NCI-H345 treated with DMSO at 0.1 percent for 48 hours (cell line): Measurements from ENCODE around the gene MIGA1.
"Not testable (repeated sequence)": the region's sequence is repeated elsewhere in the genome, so short reads cannot be mapped to it uniquely, and the experiment has no call there.

Experiments used
- DNase-seq: peaks from one replicate; lab custom pipeline; 2025; ENCODE audit not compliant: unreplicated experiment; lab: John Stamatoyannopoulos, UW

Gene MIGA1

GRCh38 chr1:77779529-77780281 lies at the start of gene MIGA1:
TSS of gene MIGA1 (plus strand) at chr1:77779649. CDS start at chr1:77783253, 3,604 bp downstream.
- peak; percentile 91 for DNase-seq

- DNase-seq, result no peak
Measured at GRCh38 chr1:77732090-77732489, 47.4 kb upstream of the MIGA1 start.

- no peak for DNase-seq
Measured at GRCh38 chr1:77739235-77739634, 40.2 kb upstream of the MIGA1 start.

DNA sequence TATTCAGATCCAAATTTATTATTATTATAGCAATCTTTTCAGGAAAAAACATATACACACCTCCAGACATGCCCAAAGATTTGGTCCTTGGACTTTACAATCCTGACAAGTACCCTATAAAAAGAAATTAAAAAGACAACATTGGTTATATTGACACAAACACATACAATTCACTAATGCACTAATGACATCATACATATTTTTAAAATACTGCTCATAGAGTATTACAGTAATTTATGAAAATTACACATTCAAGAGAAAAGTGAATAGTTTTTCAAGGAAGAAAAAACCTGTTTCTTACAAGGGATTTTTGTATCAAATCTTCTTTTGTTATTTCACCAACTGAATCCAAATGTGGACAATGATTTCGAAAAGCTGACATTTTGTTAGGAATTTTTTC lies 38.1 kb upstream of the MIGA1 start:
- DNase-seq, result no peak

DNA sequence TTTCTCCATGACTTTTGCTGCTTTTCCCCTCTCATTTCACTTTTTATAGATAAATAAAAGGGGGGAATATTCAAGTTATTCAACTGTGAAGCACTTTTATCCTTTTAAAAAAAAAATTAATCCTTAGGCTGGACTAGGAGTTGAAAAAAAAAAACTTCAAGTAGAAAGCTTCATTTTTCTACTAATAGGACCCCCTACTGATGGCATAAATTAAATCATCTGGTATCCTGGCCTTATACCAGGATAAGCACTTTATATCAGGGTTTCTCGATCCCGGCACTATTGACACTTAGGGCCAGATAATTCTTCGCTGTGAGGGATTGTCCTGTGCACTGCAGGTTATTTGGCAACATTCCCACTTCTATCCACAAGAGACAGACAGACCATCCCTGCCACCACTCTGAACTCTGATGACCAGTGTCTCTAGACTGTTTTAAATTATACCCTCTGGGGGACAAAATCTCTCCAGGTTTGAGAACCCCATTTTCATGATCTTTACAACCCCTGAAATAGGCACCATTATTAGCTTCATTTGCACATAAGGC lies 37.4 kb upstream of the MIGA1 start:
- no peak for DNase-seq

GRCh38 chr1:77744576-77744975 lies 34.9 kb upstream of the MIGA1 start:
- no peak for DNase-seq

- not testable (repeated sequence) for DNase-seq
Measured at GRCh38 chr1:77749489-77749888, 30.0 kb upstream of the MIGA1 start.

DNA sequence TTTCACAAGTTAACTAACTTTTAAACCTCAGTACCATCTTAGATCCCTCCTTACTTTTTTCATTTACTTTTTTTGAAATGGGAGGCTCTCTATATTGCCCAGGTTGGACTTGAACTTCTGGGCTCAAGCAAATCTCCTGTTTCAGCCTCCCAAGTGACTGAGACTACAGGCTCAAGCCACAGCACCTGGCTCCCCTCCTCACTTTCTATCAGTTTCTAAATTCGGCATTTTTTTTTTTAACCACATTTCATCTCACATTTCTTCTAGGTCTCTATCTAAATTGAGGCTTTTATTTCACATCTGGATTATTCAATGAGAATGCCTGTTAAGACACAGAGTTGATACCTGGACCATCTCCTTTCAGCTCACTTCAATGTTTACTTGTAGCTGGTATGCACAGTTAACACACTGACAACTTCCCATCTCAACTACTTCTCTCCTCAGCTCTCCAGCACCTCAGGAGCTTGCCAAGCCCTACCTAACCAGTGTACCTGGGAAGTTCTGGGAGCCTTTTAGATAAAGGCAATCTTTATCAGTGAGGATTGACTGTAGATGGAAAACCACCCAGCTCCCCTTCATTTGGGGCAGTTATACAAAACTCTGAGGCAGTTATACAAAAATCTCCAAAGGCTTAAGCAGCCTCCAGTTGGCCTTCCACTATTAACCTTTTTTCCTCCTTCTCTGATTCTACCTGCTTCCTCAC lies 23.2 kb upstream of the MIGA1 start:
- DNase-seq, result no peak

DNA sequence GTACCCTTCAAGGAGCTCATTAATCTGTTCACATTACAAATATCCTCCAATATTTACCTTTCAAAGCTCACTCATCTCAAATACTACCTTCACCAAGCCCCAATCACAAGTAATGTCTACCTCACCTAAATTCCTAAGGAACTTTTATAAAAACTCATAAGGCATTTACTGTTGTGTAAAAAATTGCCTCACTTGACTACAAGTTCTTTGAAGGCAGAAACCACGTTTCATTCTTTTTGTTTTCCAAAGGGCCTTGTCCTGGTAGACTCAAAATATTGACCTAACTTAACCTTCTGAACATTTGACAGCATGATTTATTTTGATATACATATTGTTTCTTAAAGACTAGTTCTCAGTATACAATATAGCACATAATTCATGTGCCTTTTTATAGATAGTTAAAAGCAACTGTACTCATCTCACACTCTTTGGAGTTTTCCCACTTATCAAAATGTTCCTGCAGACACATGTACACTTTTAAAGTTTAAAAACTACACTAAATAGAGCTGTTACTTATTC lies 22.3 kb upstream of the MIGA1 start:
- no peak for DNase-seq

GRCh38 chr1:77757603-77758002 lies 21.8 kb upstream of the MIGA1 start:
- DNase-seq, result no peak

- DNase-seq, result peak; percentile 78
Measured at GRCh38 chr1:77759071-77760028, 20.1 kb upstream of the MIGA1 start, which contains the start of gene USP33. TSS of gene USP33 (minus strand) at chr1:77759852. CDS start at chr1:77741697, 18,155 bp downstream.

GRCh38 chr1:77762072-77762476 lies 17.4 kb upstream of the MIGA1 start:
- DNase-seq, result no peak

- DNase-seq, result no peak
Measured at GRCh38 chr1:77768006-77768405, 11.4 kb upstream of the MIGA1 start.

DNA sequence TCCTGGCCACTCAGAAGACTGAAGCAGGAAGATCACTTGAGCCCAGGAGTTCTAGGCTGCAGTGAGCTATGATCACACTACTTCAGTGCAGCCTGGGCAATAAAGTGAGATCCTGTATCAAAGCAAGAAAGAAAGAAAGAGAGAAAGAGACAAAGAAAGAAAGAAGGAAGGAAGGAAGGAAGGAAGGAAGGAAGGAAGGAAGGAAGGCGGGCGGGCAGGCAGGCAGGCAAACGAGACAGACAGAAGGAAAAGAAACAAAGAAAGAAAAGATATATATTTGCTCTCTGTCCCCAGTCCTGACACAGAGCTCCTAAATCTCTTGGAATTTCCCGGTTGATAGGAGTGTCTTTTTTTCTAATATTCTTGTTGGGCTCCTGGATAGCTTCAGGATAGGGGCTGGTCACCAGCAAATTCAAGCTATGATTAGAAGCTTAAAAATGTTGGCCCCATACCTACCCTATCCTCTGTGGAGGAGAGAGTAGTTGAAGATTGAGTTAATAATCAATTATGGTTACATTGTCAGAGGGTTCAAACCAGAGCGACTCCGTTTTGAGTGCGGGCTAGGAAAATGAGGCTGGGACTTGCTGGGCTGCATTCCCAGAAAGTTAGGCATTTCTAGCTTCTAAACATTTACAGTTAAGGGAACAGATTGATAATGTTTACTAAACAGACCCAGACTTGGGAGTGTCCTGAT lies 3.3 kb upstream of the MIGA1 start:
- DNase-seq, result no peak

- DNase-seq, result no peak
Measured at GRCh38 chr1:77781683-77782082, 2.2 kb downstream of the MIGA1 start.

DNA sequence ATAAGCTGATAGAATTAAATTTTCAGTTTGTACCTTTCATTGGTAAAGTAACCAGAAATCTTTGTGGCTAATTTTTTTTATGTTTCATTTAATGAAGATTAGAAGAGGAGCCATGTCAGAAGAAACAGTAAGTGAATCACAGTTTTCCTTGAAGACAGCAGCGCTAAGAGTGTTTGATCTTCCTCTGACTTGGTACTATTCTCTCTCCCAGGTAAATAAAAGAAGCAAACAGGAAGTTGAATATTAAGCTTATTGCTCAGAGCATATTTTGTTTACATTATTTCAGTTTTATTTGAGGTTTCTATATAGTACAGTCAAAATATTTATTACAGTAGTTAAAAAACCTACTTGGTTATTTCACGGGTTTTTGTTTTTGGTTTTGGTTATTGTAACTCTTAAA lies 3.7 kb downstream of the MIGA1 start:
- DNase-seq, result no peak

- not testable (repeated sequence) for DNase-seq
Measured at GRCh38 chr1:77786093-77786741, 6.8 kb downstream of the MIGA1 start.

- no peak for DNase-seq
Measured at GRCh38 chr1:77794550-77794949, 15.1 kb downstream of the MIGA1 start.

DNA sequence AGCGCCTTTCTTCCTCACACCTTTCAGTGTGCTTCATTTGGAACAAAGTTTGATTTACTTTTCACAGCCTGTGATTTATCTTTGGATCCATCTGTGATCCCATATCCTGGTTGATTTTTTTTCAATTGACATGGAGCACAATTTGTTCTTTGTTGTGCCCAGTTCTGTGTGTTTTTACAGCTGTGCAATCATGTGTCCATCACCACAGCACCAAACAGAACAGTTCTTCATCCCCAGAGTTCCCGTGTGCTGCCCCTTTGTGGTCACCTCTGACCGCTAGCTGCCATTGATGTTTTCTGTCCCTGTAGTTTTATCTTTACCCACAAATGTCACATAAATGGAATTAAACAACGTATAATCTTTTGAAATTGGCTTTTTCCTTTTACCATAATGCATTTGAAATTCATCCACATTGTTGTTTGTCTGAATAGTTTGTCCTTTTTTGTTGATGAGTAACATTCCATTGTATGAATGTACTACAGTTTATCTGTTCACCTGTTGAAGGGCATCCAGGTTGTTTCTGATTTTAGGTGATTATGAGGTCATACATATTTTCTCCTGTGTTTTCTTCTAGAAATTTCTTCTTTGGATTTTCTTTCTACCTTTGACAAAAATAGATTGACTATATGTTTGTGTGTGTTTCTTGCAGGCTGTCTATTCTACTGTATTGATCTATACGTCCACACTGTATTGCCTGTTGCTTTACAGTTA lies 17.4 kb downstream of the MIGA1 start:
- DNase-seq, result no peak
